Kidney epithelial cell (primary cell): ENCODE measurements around the gene CYP2U1. TPM values are rescaled to one million over a fixed set of nuclear protein-coding genes. Genes with fewer than 3 reads are reported as not detected.
"Not testable (repeated sequence)": the region's sequence is repeated elsewhere in the genome, so short reads cannot be mapped to it uniquely, and the experiment has no call there.

ENCODE experiments used
- DNase-seq: peaks from one replicate; pipeline ENCODE4 v3.0.0-alpha.2; 2010; ENCODE audit warnings: low read depth
- H3K27me3 ChIP-seq: 2 replicates; pipeline ENCODE4 v1.6.0; 2011; ENCODE audit warnings: low read length; ENCODE audit not compliant: control insufficient read depth, insufficient read depth
- H3K36me3 ChIP-seq: 2 replicates; pipeline ENCODE4 v1.5.1; 2011; ENCODE audit warnings: low read length; ENCODE audit not compliant: control insufficient read depth, insufficient read depth
- H3K4me3 ChIP-seq: 2 replicates; pipeline ENCODE4 v1.5.1; 2011; ENCODE audit warnings: low read depth, mild to moderate bottlenecking, control low read depth, low read length
- CTCF ChIP-seq: IDR thresholded peaks from 2 replicates; pipeline ENCODE4 v1.5.1; 2011; ENCODE audit warnings: mild to moderate bottlenecking, moderate library complexity, low read length, control low read depth, inconsistent platforms; ENCODE audit not compliant: insufficient read depth, poor library complexity, severe bottlenecking
- total RNA-seq: library from RNA; depleted of rRNA; stranded (reverse); fragments of >200 nt; gene quantifications from 2 replicates; pipeline ENCODE4 v1.2.3, GENCODE V29; 2015

CYP2U1 gene
- total RNA-seq, 1 donor from 2014 or later: 11.8 TPM

- TF ChIP-seq CTCF: no peak
- no peak for DNase-seq
Measured at GRCh38 chr4:107950746-107951540, 19.6 kb downstream of the CYP2U1 start.

GRCh38 chr4:107951551-107951950 is 20.2 kb downstream of the CYP2U1 start:
- TF ChIP-seq CTCF: no peak
- no peaks in the 10 kb centered on the region for H3K27me3 ChIP-seq
- H3K4me3 ChIP-seq: no peak overlapping the region
- DNase-seq: peak; percentile 52
- H3K36me3 ChIP-seq: no peaks in the 10 kb centered on the region

More at GRCh38 chr4:107950746-107951540, 19.6 kb downstream of the CYP2U1 start:
- no peak overlapping the region for H3K4me3 ChIP-seq
- H3K36me3 ChIP-seq: no peaks in the 10 kb centered on the region
- H3K27me3 ChIP-seq: no peaks in the 10 kb centered on the region

GRCh38 chr4:107956011-107956410 is 24.7 kb downstream of the CYP2U1 start:
- no peak overlapping the region for H3K4me3 ChIP-seq
- no peaks in the 10 kb centered on the region for H3K27me3 ChIP-seq
- TF ChIP-seq CTCF: no peak
- no peaks in the 10 kb centered on the region for H3K36me3 ChIP-seq
- DNase-seq: no peak

GRCh38 chr4:107966903-107967302 is 35.6 kb downstream of the CYP2U1 start:
- Histone ChIP-seq H3K36me3 (no peaks in the 10 kb centered on the region), H3K4me3 (no peak overlapping the region), H3K27me3 (no peaks in the 10 kb centered on the region)
- no peak for DNase-seq
- TF ChIP-seq CTCF: no peak

GRCh38 chr4:107967519-107967918 is 36.2 kb downstream of the CYP2U1 start:
- not testable (repeated sequence) for DNase-seq, H3K4me3 ChIP-seq, H3K36me3 ChIP-seq, H3K27me3 ChIP-seq

- H3K4me3 ChIP-seq, H3K27me3 ChIP-seq, DNase-seq, H3K36me3 ChIP-seq: not testable (repeated sequence)
Measured at GRCh38 chr4:107967921-107968320, 36.6 kb downstream of the CYP2U1 start.

GRCh38 chr4:107970063-107970798 is 38.9 kb downstream of the CYP2U1 start:
- no peak for TF ChIP-seq CTCF
- no peaks in the 10 kb centered on the region for H3K36me3 ChIP-seq
- H3K4me3 ChIP-seq: no peak overlapping the region
- H3K27me3 ChIP-seq: no peaks in the 10 kb centered on the region
- no peak for DNase-seq
